ENCODE data around the gene EIF2S1.
"Not testable (repeated sequence)": the region's sequence is repeated elsewhere in the genome, so short reads cannot be mapped to it uniquely, and the experiment has no call there.

EIF2S1 gene

GRCh38 chr14:67413806-67414769, 54.0 kb downstream of the EIF2S1 start:
- no peak for DNase-seq

GRCh38 chr14:67415610-67416009, 55.5 kb downstream of the EIF2S1 start:
- DNase-seq: not testable (repeated sequence)

GRCh38 chr14:67416085-67416484, 56.0 kb downstream of the EIF2S1 start:
- no peak for DNase-seq

DNA sequence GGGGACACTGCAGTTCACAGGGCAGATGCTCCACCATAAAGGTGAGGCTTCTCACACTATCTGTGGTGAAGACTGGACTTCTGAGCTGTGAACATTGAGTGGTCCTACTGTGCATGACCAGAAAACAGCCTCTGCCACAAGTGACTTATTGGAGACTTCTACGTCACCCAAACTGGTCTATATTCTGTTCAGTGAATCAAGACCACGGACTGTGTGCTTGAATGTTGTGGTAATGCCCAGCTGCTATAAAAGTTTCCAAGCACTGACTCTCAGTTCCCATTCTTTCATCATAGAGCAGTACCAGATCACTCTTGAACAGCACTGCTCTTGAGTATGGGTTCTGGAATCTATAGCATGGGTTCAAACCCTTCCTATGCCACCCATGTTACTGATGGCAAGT, 56.7 kb downstream of the EIF2S1 start:
- no peak for DNase-seq

DNA sequence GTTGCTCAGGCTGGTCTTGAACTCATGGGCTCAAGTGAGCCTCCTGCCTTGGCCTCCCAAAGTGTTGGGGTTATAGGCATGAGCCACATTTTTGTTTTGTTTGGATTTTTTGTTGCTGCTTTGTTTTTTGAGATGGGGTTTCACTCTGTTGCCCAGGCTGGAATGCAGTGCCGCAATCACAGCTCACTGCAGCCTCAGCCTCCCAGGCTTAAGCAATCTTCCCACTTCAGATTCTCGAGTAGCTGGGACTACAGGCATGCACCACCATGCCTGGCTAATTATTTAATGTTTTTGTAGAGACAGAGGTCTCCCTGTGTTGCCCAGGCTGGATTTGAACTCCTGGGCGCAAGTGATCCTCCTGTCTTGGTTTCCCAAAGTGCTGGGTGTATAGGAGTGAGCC, 57.5 kb downstream of the EIF2S1 start:
- DNase-seq: no peak

DNA sequence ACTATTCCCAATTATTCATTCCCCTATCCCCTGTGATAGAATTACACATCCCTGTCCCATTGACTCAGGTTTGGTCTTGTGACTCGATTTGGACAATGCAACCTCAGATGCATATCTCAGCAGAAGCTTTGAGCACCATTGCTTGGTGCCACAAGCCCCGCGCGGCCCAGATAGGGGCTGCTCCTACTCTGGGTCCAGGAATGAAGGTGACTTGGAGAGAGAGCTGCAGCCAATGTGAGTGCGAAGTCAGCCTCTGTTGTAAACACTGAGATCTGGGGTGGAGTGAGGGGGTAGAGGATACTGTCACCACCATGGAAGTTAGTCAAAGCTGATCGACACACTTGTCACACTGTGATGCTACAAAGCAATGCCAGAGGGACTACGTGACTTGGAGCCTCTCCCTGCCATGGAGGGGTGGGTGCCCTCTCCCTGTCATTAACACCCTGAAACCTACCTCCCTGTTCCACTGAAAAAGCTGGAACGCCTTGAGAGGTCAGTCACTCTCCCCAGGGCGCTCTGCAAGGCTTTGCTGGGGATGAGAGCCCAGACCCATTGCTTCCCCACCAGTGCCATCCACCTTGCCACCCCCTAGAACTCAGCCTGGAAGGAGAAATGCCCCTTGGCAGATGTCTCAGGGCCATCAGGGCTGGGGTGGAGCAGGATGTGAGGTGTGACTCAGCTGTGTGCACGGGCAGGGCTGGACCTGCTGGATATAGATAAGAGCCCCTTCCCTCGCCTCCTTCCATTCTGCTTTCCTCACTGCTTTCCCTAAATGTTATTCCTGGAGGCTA, 58.5 kb downstream of the EIF2S1 start:
- no peak for DNase-seq

GRCh38 chr14:67420102-67420739, 60.1 kb downstream of the EIF2S1 start:
- DNase-seq: no peak

DNA sequence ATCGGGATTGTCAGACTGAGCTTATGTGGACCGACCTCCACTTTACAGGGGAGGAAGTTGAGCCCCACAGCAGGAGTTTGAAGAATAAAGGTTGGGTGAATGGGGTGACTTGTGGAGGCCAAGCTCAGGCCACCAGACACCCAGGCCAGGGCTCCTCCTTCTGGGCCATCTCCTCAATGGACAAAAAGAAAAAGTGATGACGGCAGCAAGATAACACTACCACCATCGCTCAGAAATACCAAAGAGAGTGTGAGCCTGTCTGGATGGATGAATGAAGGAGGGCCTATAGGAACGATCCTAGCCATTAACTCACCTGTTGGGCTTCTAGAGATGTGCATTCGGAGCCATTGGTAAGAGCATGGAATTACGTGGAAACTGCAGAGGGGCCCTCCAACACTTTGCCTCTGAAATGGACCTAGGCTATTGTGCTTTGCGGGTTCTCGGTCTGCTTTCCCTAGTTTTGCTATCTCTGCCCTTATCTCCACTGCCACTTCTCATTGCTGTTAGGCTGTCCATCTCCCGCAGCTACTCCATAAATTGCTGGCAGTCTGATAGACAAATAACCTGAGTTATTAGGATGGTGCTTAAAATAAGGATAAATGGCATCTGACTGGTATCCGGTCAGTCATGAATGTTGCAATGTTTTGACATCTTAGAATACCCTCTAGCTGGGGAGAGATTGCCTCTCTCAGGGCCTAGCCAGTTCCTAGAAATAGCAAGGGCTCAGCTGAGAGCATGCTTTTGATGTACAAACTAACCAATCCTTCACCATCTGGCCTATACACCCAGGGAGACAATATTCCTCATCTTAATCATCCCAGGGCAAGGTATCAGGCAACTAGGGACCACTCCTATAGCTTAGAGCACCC, 61.5 kb downstream of the EIF2S1 start:
- no peak for DNase-seq

- no peak for DNase-seq
Observed at GRCh38 chr14:67423424-67423823, 63.3 kb downstream of the EIF2S1 start.

DNA sequence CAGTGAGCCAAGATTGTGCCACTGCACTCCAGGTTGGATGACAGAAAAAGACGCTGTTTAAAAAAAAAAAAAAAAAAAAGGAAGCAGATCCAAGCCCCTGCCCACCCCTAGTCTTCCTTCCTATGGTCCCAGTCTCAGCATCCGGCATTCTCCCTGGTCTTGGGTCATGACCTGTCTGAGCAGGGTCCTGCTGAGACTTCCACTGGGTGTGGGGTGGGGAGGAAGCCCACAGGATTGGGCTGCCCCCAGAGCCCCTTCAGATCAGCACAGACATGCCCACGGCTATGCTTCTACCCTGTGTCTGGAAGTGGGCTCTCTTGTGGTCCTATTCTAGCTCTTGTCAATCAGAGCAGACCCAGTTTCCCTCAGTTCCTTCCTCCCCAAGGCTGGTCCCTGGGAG, 64.4 kb downstream of the EIF2S1 start:
- no peak for DNase-seq

- no peak for DNase-seq
Observed at GRCh38 chr14:67425608-67426007, 65.5 kb downstream of the EIF2S1 start.

DNA sequence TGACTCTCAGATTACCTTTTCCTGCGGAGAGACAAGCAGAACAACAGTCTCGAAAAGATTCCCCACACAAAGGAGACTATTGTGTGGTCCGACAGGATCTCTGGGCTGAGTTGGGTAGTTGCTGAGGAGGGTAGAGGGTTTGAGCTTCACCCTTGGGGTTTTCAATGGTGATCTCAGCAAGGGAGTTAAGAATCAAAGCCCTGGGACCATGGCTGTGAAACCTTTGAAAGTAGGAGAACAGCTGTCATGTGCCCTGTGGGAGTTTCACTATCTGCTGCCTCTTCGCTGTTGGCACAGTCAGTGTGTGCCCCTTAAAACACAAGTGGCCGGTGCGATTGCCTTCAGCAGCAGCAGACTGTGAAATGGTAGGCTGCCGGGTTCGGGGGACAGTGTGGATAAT, 66.0 kb downstream of the EIF2S1 start:
- no peak for DNase-seq

DNA sequence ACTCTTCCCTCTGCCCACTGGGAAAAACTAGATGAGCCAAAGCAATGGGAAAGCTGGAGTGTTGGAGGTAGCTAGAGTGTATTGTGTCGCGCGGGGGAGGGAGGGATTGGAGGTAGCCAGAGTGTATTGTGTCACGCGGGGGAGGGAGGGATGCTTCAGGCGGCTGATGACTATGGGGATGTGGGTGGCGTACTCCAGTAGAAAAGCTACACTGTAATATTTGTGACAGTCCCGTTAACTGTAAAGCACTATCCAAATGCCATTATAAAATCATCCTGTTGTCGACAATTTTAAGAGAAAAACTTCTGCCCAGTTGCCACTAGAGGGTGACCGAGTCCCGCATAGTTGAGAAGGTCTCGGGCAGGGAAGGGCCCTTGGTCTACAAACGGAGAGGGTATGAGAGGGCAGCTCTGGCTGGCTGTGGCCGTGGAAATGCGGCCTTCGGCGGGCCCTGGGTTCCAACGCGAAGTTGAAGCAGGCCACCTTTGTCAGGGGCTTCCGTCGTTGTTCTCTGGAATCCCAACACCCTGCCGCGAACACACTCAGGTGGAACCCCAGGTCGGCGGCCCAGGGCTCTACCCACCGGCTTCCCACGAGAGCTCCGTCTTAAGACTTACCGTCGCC, 67.0 kb downstream of the EIF2S1 start:
- DNase-seq: peak; percentile 40 to 53

- no peak for DNase-seq
Observed at GRCh38 chr14:67428501-67429031, 68.4 kb downstream of the EIF2S1 start.

DNA sequence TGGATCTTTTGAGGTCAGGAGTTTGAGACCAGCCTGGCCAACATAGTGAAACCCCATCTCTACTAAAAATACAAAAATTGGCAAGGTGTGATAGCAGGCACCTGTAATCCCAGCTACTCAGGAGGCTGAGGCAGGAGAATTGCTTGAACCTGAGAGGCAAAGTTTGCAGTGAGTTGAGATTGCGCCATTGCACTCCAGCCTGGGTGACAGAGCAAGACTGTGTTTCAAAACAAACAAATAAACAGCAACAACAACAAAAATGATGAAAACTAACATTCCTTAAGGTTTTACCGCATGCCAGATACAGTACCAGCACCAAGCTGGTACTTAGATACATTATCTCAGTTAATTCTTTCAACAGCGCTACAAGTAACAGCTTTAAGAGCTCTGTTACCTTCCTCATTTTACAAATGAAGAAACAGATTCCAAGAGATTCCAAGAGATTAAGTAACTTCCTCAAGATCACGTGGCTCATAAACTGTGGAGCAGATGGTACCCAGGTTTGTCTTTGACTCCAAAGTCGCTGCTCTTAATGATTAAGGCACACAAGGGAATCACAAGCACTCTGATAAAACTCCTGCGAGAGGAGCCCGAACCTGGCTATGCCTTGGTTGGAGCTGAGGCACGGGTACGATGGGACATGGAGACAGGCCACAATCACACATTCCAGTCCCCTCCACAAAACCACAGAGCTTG, 69.5 kb downstream of the EIF2S1 start:
- DNase-seq: no peak

DNA sequence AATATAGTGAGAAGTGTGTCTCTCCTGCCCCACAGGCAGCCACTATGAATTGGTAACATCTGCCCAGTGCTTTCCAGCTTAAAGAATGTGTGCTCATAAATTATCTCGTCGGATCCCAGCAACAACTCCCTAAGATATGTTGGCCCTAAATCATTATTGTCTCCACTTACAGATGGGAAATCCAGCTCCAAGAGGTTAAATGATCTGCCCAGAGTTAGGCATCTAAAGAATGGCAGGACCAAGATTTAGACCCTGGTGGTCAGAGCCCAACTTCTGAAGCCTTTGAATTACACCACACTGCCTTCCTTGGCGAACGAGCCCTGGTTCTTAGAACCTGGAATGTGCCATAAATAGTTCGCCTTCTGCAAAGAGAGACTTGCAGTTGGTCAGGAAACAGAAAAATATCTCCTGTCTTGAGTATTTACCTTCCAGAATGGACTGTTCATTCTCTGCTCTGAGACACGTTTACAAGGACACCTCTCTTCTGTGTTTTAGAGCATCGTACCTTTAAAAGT, 72.0 kb downstream of the EIF2S1 start:
- no peak for DNase-seq

- DNase-seq: no peak
Observed at GRCh38 chr14:67435603-67436002, 75.5 kb downstream of the EIF2S1 start.
